Trophoblast cell (in vitro differentiated cells and primary cell): ENCODE results near the gene PRKCE.

Source experiments
- DNase-seq, 2 donors: peaks; one replicate each; pipeline ENCODE4 v3.0.0-alpha.2; 2016
- H2AFZ ChIP-seq: 2 replicates; pipeline ENCODE4 v1.6.1; 2013; ENCODE audit warnings: low read length, moderate library complexity, mild to moderate bottlenecking; ENCODE audit not compliant: insufficient read depth, poor library complexity
- H2AK5ac ChIP-seq: 2 replicates; pipeline ENCODE4 v1.6.1; 2013; ENCODE audit warnings: mild to moderate bottlenecking, low read length
- H2BK120ac ChIP-seq: 2 replicates; pipeline ENCODE4 v1.6.1; 2013; ENCODE audit warnings: low read length, mild to moderate bottlenecking, moderate library complexity; ENCODE audit not compliant: insufficient read depth, poor library complexity
- H2BK12ac ChIP-seq: 2 replicates; pipeline ENCODE4 v1.6.1; 2013; ENCODE audit warnings: mild to moderate bottlenecking, low read length, moderate library complexity
- H2BK5ac ChIP-seq: 2 replicates; pipeline ENCODE4 v1.6.1; 2013; ENCODE audit warnings: low read length, low read depth, moderate library complexity, mild to moderate bottlenecking; ENCODE audit not compliant: poor library complexity
- H3K14ac ChIP-seq: 2 replicates; pipeline ENCODE4 v1.6.1; 2013; ENCODE audit warnings: mild to moderate bottlenecking, low read length
- H3K18ac ChIP-seq: 2 replicates; pipeline ENCODE4 v1.6.1; 2013; ENCODE audit warnings: mild to moderate bottlenecking, low read length
- H3K23ac ChIP-seq: 2 replicates; pipeline ENCODE4 v1.6.1; 2013; ENCODE audit warnings: low read length
- H3K27ac ChIP-seq: 2 replicates; pipeline ENCODE4 v1.5.1; 2013; ENCODE audit warnings: low read depth, mild to moderate bottlenecking, inconsistent platforms, low read length, moderate library complexity
- H3K27me3 ChIP-seq: 2 replicates; pipeline ENCODE4 v1.6.1; 2013; ENCODE audit warnings: inconsistent platforms, mild to moderate bottlenecking, low read length, moderate library complexity; ENCODE audit not compliant: insufficient read depth
- H3K36me3 ChIP-seq, 2 experiments: 1 replicate in 1 of 2; 2 replicates in 1 of 2; pipeline ENCODE4 v1.6.1; 2013; ENCODE audit warnings: low read length in 2 of 2, mild to moderate bottlenecking in 2 of 2, moderate library complexity in 1 of 2; ENCODE audit not compliant: insufficient read depth in 2 of 2, control insufficient read depth in 1 of 2
- H3K4ac ChIP-seq: 2 replicates; pipeline ENCODE4 v1.6.1; 2013; ENCODE audit warnings: low read depth, mild to moderate bottlenecking, low read length, moderate library complexity
- H3K4me1 ChIP-seq, 2 experiments: 1 replicate in 1 of 2; 2 replicates in 1 of 2; pipeline ENCODE4 v1.6.1; 2013; ENCODE audit warnings: low read length in 2 of 2, mild to moderate bottlenecking in 2 of 2, moderate library complexity in 1 of 2; ENCODE audit not compliant: insufficient read depth in 2 of 2, control insufficient read depth in 1 of 2
- H3K4me2 ChIP-seq: 2 replicates; pipeline ENCODE4 v1.6.1; 2013; ENCODE audit warnings: inconsistent platforms, mild to moderate bottlenecking, low read length, moderate library complexity
- H3K4me3 ChIP-seq: 2 replicates; pipeline ENCODE4 v1.5.1; 2013; ENCODE audit warnings: mild to moderate bottlenecking, low read depth, low read length, inconsistent platforms
- H3K79me1 ChIP-seq: one replicate; pipeline ENCODE4 v1.6.1; 2013; ENCODE audit warnings: low read length
- H3K79me2 ChIP-seq: 2 replicates; pipeline ENCODE4 v1.6.1; 2013; ENCODE audit warnings: low read length, mild to moderate bottlenecking; ENCODE audit not compliant: control insufficient read depth, insufficient read depth, poor library complexity
- H3K9ac ChIP-seq: 2 replicates; pipeline ENCODE4 v1.6.1; 2013; ENCODE audit warnings: mild to moderate bottlenecking, low read length
- H3K9me3 ChIP-seq: 2 replicates; pipeline ENCODE4 v1.6.1; 2013; ENCODE audit warnings: low read depth, mild to moderate bottlenecking, control low read depth, inconsistent platforms, low read length; ENCODE audit not compliant: insufficient read depth
- H4K12ac ChIP-seq: 2 replicates; pipeline ENCODE4 v1.6.1; 2013; ENCODE audit warnings: low read depth, mild to moderate bottlenecking, low read length, moderate library complexity
- H4K8ac ChIP-seq: 2 replicates; pipeline ENCODE4 v1.6.1; 2013; ENCODE audit warnings: low read depth, mild to moderate bottlenecking, low read length, moderate library complexity
- H4K91ac ChIP-seq: one replicate; pipeline ENCODE4 v1.6.1; 2013; ENCODE audit warnings: low read depth, mild to moderate bottlenecking, low read length, moderate library complexity
- WGBS: extraction: QIAGEN DNeasy Blood & Tissue Kit; methylation state at CpG from one replicate; pipeline ENCODE4 v1.1.7; 2013; ENCODE audit warnings: missing lambda C conversion rate; ENCODE audit not compliant: insufficient read length, insufficient coverage; ENCODE audit errors: extremely low coverage; 5-methylcytosine and 5-hydroxymethylcytosine counted together

PRKCE gene

GRCh38 chr2:45808294-45808800, 156.9 kb downstream of the PRKCE start:
- Histone ChIP-seq H2AK5ac (no peak overlapping the region), H2AFZ (no peak overlapping the region), H3K79me1 (no peaks in the 10 kb centered on the region), H3K79me2 (no peaks in the 10 kb centered on the region), H3K14ac (no peak overlapping the region), H3K9me3 (no peaks in the 10 kb centered on the region), H3K27me3 (no peaks in the 10 kb centered on the region), H2BK120ac (no peak overlapping the region), H3K36me3 (no peaks in the 10 kb centered on the region), H3K4me3 (no peak overlapping the region), H3K4me2 (no peak overlapping the region), H4K91ac (no peak overlapping the region), H4K12ac (no peak overlapping the region), H2BK12ac (no peak overlapping the region), H2BK5ac (no peak overlapping the region), H4K8ac (no peak overlapping the region), H3K9ac (no peak overlapping the region), H3K23ac (no peak overlapping the region), H3K18ac (no peak overlapping the region), H3K4ac (no peak overlapping the region), H3K4me1 (peaks cover 4 to 8% of the 10 kb centered on the region in 2 experiments), H3K27ac (no peak overlapping the region)
- no CpG with 5 or more reads among the region's 4 CpGs for WGBS
- no peak for DNase-seq

DNA sequence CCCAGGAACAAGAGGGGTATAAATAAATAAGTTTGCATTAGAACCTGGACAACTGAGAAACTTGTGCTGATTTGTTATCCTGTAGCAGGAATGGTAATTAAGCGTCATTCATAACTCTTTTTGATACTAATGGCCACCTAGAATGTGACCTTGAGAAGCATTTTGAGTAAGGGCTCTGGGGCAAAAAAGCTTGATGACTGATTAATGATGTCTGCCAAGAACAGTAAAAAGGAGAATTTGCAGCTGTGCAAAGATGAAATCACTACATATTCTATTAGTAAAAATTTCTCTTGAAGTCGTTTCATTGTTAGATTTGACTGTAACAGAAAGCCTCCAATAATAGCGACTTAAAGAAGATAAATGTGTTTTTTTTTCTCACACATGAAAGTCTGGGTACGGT, 157.7 kb downstream of the PRKCE start:
- Histone ChIP-seq H3K18ac (no peak overlapping the region), H3K9ac (no peak overlapping the region), H3K79me2 (no peaks in the 10 kb centered on the region), H3K79me1 (no peaks in the 10 kb centered on the region), H2AK5ac (no peak overlapping the region), H4K8ac (no peak overlapping the region), H3K23ac (no peak overlapping the region), H3K4ac (no peak overlapping the region), H2AFZ (no peak overlapping the region), H2BK5ac (no peak overlapping the region), H2BK120ac (no peak overlapping the region), H3K4me1 (peaks cover 11 to 15% of the 10 kb centered on the region in 2 experiments), H3K9me3 (no peaks in the 10 kb centered on the region), H3K4me3 (no peak overlapping the region), H3K27ac (no peak overlapping the region), H3K27me3 (no peaks in the 10 kb centered on the region), H3K14ac (no peak overlapping the region), H3K36me3 (no peaks in the 10 kb centered on the region), H4K12ac (no peak overlapping the region), H3K4me2 (no peak overlapping the region), H4K91ac (no peak overlapping the region), H2BK12ac (no peak overlapping the region)
- no peak for DNase-seq
- WGBS = no CpG with 5 or more reads among the region's 4 CpGs

- Histone ChIP-seq H3K4me2 (no peak overlapping the region), H3K4me3 (no peak overlapping the region), H4K8ac (no peak overlapping the region), H3K9ac (no peak overlapping the region), H3K18ac (no peak overlapping the region), H3K4ac (no peak overlapping the region), H2BK5ac (no peak overlapping the region), H3K27me3 (no peaks in the 10 kb centered on the region), H4K91ac (no peak overlapping the region), H3K9me3 (no peaks in the 10 kb centered on the region), H2AFZ (no peak overlapping the region), H3K79me1 (no peaks in the 10 kb centered on the region), H3K79me2 (no peaks in the 10 kb centered on the region), H2AK5ac (no peak overlapping the region), H4K12ac (no peak overlapping the region), H3K4me1 (peaks cover 15 to 25% of the 10 kb centered on the region in 2 experiments), H3K36me3 (no peaks in the 10 kb centered on the region), H3K23ac (no peak overlapping the region), H2BK120ac (no peak overlapping the region), H3K27ac (no peak overlapping the region), H3K14ac (no peak overlapping the region), H2BK12ac (no peak overlapping the region)
- peak; percentile 23 to 66 for DNase-seq
- WGBS = no CpG with 5 or more reads among the region's 3 CpGs
Measured at GRCh38 chr2:45812011-45812500, 160.6 kb downstream of the PRKCE start.

GRCh38 chr2:45813003-45813941, 161.8 kb downstream of the PRKCE start:
- Histone ChIP-seq H3K4me3 (no peak overlapping the region), H3K79me1 (no peaks in the 10 kb centered on the region), H3K23ac (no peak overlapping the region), H2AFZ (no peak overlapping the region), H3K4ac (no peak overlapping the region), H2AK5ac (no peak overlapping the region), H3K27me3 (no peaks in the 10 kb centered on the region), H3K4me1 (peaks cover 15 to 25% of the 10 kb centered on the region in 2 experiments), H2BK12ac (no peak overlapping the region), H3K9me3 (no peaks in the 10 kb centered on the region), H3K4me2 (no peak overlapping the region), H3K18ac (no peak overlapping the region), H3K27ac (peak overlapping the region; percentile 38), H4K8ac (no peak overlapping the region), H3K14ac (peak overlapping the region; percentile 6), H3K9ac (no peak overlapping the region), H2BK5ac (no peak overlapping the region), H2BK120ac (peak overlapping the region; percentile 18), H4K91ac (no peak overlapping the region), H3K36me3 (no peaks in the 10 kb centered on the region), H3K79me2 (no peaks in the 10 kb centered on the region), H4K12ac (no peak overlapping the region)
- WGBS = no CpG with 5 or more reads among the region's 13 CpGs
- peak; percentile 54 to 59 for DNase-seq
